Immature natural killer cell (primary cell): Measurements from ENCODE around the gene UBE2E2. TPM values are rescaled to one million over a fixed set of nuclear protein-coding genes. Genes with fewer than 3 reads are reported as not detected.

Source experiments
- DNase-seq, 3 donors: peaks; one replicate each; pipeline ENCODE4 v3.0.0; 2022; ENCODE audit warnings: mixed read lengths in 1 of 3
- H3K27ac Mint-ChIP-seq, 6 donors: one replicate each; pipeline ENCODE4 v1.8.0; 2020; ENCODE audit warnings: mixed read lengths in 6 of 6, mild to moderate bottlenecking in 5 of 6, inconsistent platforms in 4 of 6, moderate library complexity in 3 of 6
- H3K27me3 Mint-ChIP-seq, 3 donors: one replicate each; pipeline ENCODE4 v1.8.0; 2020 to 2021; ENCODE audit warnings: low read depth in 3 of 3, mild to moderate bottlenecking in 3 of 3, mixed read lengths in 3 of 3, moderate library complexity in 3 of 3, inconsistent platforms in 1 of 3
- H3K36me3 Mint-ChIP-seq, 3 donors: one replicate each; pipeline ENCODE4 v1.8.0; 2020; ENCODE audit warnings: mixed read lengths in 3 of 3, inconsistent platforms in 2 of 3, mild to moderate bottlenecking in 2 of 3
- H3K4me1 Mint-ChIP-seq, 2 donors: one replicate each; pipeline ENCODE4 v1.8.0; 2020; ENCODE audit warnings: inconsistent platforms in 2 of 2, mild to moderate bottlenecking in 2 of 2, mixed read lengths in 2 of 2, moderate library complexity in 1 of 2
- H3K4me3 Mint-ChIP-seq, 5 donors: one replicate each; pipeline ENCODE4 v1.8.0; 2020; ENCODE audit warnings: mild to moderate bottlenecking in 5 of 5, mixed read lengths in 5 of 5, inconsistent platforms in 3 of 5, moderate library complexity in 3 of 5
- H3K9me3 Mint-ChIP-seq, 6 donors: one replicate each; pipeline ENCODE4 v1.8.0; 2020; ENCODE audit warnings: mild to moderate bottlenecking in 6 of 6, mixed read lengths in 6 of 6, inconsistent platforms in 4 of 6, moderate library complexity in 3 of 6
- polyA plus RNA-seq, 3 donors: library from polyadenylated mRNA; unstranded; fragments of 300-500 nt; fragmentation: Illumina TruSeq; gene quantifications; one replicate each; pipeline ENCODE4 v1.2.3, GENCODE V29; 2021

The UBE2E2 gene
- polyA plus RNA-seq, 3 donors from 2014 or later: 1.8 to 12.9 (median 5.0) TPM

DNA sequence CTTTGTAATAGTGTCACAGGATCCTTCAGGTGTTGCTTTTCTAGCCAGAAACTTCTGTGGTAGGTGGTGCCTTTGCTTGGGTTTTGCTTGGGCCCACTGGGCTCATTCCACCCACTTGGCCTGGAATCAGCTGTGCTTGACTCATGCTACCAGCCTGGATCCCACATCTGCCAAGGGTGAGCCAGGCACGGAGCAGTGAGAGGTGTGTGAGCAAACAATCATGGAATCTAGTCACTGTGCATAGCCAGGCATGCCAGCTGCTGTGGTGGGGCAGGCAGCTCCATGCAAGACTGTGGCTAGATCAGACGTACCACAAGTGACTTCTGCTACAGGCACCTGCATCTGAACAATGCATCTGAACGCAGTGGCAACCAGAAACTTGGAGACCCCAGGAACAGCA, 275.9 kb downstream of the UBE2E2 start:
- no peak overlapping the region for H3K27ac Mint-ChIP-seq
- H3K4me3 Mint-ChIP-seq: no peak overlapping the region
- H3K4me1 Mint-ChIP-seq: peaks cover 16 to 22% of the 10 kb centered on the region in 2 donors
- DNase-seq: no peak
- peaks cover 0 to 2% (median 1%) of the 10 kb centered on the region in 3 donors for H3K27me3 Mint-ChIP-seq
- no peaks in the 10 kb centered on the region for H3K36me3 Mint-ChIP-seq
- H3K9me3 Mint-ChIP-seq: peaks cover 0 to 7% (median 4%) of the 10 kb centered on the region in 6 donors

DNA sequence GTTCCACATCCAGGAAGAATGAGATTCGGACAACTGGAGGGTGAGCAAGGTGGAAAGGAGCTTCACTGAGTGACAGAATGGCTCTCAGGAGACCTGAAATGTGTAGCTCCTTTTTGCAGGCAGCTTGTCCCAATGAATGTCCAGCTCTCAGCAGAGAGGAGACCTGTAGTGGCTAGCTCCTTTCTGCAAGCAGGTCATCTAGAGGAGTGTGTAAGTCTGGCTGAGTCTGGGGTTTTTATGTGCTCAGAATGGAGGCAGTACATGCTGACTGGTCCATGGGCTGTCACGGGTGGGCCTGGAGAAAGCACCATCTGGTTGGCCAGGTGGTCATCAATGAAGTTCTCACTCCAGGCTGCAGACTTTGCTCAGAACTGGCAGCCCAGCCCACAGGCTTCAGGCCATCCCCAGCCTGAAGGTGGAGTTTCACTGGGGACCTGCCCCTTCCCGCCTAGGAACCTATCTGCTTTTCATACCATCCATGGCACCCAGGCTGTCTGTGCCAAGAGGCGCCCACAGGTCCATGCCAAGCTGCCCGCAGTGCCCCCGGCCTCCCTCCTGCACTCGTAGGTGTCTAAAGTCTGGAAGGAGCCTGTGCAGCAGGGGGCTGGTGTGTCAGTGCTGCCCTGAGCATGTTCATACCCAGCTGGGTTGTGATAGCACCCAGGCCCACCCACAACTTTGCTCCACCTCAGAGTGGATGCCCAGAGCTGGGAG, 276.6 kb downstream of the UBE2E2 start:
- no peak for DNase-seq
- peaks cover 0 to 7% (median 4%) of the 10 kb centered on the region in 6 donors for H3K9me3 Mint-ChIP-seq
- H3K4me3 Mint-ChIP-seq: no peak overlapping the region
- H3K36me3 Mint-ChIP-seq: no peaks in the 10 kb centered on the region
- peaks cover 10 to 15% of the 10 kb centered on the region in 2 donors for H3K4me1 Mint-ChIP-seq
- H3K27ac Mint-ChIP-seq: no peak overlapping the region
- peaks cover 0 to 2% (median 2%) of the 10 kb centered on the region in 3 donors for H3K27me3 Mint-ChIP-seq

DNA sequence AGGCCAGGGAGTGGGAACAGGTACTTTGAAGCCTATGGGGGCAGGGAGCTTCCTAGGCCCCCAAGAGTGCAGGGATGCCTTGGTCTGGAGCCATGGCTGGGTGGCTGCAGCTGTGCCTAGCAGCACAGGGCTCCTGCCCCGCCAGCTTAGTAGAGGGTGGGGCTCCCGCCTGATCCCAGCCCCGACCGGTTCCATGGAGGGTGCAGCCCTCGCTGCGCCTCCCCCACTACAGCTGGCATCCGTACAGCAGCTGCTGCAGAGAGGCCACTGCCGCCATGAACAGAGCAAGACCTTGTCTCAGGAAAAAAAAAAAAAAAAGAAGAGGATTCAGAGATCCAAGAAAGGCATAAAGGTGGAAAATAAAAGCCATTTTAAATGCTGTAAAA, 277.2 kb downstream of the UBE2E2 start:
- Mint-ChIP-seq H3K27ac (no peak overlapping the region), H3K4me3 (no peak overlapping the region), H3K27me3 (peaks cover 0 to 2% (median 2%) of the 10 kb centered on the region in 3 donors), H3K9me3 (peaks cover 0 to 7% (median 4%) of the 10 kb centered on the region in 6 donors), H3K4me1 (peaks cover 4 to 9% of the 10 kb centered on the region in 2 donors), H3K36me3 (no peaks in the 10 kb centered on the region)
- DNase-seq: no peak

DNA sequence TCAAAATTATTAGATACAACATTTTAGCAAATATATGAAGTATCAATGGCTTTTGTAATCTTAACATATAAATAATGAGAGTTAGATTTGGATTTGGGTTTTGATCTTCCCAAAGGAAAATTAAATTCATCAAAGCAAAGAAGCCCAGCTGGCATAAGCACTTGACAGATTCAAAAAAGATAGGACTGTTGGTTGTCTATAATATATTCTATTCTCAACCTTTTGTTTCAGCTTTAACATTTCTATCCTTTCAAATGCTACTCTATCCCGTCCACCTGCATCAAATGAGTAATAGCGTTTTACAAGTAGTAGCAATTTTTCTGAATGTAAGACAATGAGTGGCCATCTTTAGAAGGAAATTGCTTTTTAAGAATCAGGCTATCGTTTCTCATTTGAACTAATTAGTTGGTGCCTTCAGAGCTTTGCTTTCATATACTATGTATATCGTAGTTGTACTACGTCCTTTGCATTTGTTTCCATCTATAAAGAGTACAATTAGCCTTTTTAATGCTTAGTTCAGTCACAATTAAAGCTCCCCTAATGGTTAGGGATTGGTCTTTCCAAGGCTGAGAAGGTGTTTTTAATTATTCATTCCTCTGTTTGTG, 278.0 kb downstream of the UBE2E2 start:
- no peak overlapping the region for H3K4me3 Mint-ChIP-seq
- no peak for DNase-seq

DNA sequence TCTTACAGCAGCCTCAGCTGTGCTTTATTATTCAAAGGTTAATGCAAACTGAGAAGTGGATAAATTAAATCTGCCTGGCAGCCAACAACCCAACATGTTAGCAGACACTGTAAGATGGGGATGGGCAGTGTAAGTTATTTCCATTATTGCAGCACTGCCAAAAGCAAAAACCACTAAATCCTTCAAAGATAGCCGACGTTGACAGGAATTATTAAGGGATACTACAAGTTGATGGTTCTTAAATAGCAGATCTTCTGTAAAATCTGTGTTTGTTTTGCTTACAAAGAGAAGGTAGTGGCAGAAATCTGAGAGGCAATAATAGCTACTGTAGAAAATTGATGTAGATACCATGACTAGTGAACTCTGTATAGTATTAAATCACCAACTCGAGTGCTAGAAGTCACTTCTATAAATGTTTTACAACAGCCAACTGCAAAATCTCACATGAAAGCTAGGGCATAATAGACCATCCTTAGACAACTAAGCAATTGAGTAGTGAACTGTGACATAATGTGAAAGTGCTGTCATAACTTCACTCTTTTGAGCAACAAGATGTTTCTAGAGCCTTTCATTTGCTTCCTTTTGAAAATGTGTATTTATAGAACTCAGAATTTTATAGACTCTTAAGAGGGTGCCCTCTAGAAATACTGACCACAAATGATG, 278.6 kb downstream of the UBE2E2 start:
- H3K9me3 Mint-ChIP-seq: peaks cover 0 to 7% (median 4%) of the 10 kb centered on the region in 6 donors
- H3K4me3 Mint-ChIP-seq: no peak overlapping the region
- H3K27ac Mint-ChIP-seq: no peak overlapping the region
- no peaks in the 10 kb centered on the region for H3K36me3 Mint-ChIP-seq
- H3K27me3 Mint-ChIP-seq: peaks cover 0 to 2% (median 2%) of the 10 kb centered on the region in 3 donors
- H3K4me1 Mint-ChIP-seq: no peaks in the 10 kb centered on the region
- DNase-seq: no peak

More for the DNA sequence above, 278.0 kb downstream of the UBE2E2 start:
- peaks cover 0 to 7% (median 4%) of the 10 kb centered on the region in 6 donors for H3K9me3 Mint-ChIP-seq
- H3K27ac Mint-ChIP-seq: no peak overlapping the region
- H3K27me3 Mint-ChIP-seq: peaks cover 0 to 2% (median 2%) of the 10 kb centered on the region in 3 donors
- H3K36me3 Mint-ChIP-seq: no peaks in the 10 kb centered on the region
- peaks cover 0 to 1% of the 10 kb centered on the region in 2 donors for H3K4me1 Mint-ChIP-seq

DNA sequence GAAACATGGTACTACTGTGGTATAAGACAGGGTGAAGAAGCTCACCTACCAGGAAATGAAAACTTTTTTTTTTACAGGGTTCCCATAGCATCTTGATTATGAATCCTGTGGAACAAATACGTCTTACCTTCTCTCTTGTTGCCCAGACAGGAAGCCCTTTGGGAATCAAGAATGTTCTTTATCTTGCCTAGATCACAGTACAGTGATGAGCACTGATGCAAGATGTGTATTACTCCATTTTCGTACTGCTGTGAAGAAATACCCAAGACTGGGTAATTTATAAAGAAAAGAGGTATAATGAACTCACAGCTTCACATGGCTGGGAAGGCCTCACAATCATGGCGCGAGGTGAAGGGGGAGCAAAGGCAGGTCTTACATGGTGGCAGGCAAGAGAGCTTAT, 281.3 kb downstream of the UBE2E2 start:
- peaks cover 0 to 2% (median 0%) of the 10 kb centered on the region in 3 donors for H3K27me3 Mint-ChIP-seq
- H3K4me3 Mint-ChIP-seq: no peak overlapping the region
- H3K4me1 Mint-ChIP-seq: no peaks in the 10 kb centered on the region
- peaks cover 0 to 1% (median 0%) of the 10 kb centered on the region in 6 donors for H3K9me3 Mint-ChIP-seq
- no peak overlapping the region for H3K27ac Mint-ChIP-seq
- H3K36me3 Mint-ChIP-seq: no peaks in the 10 kb centered on the region
- DNase-seq: no peak

DNA sequence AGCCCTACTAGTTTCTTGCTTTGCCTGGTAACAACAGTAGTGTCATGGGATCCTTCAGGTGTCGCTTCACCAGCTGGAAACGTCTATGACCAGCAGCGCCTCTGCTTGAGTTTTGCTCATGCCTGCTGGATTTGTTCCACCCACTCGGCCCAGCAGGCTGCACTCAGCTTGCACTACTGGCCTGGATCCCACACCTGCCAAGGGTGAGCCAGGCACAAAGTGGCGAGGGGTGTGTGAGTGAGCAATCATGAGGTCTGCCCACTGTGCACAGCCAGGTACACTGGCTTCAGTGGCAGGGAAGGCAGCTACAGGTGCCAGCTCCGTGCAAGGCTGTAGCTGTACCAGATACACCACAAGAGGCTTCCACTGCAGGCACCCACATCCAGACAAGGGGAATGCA, 282.8 kb downstream of the UBE2E2 start:
- Mint-ChIP-seq H3K4me3 (no peak overlapping the region), H3K9me3 (peaks cover 0 to 1% (median 0%) of the 10 kb centered on the region in 6 donors), H3K27ac (no peak overlapping the region), H3K27me3 (peaks cover 0 to 2% (median 0%) of the 10 kb centered on the region in 3 donors), H3K36me3 (no peaks in the 10 kb centered on the region), H3K4me1 (no peaks in the 10 kb centered on the region)
- no peak for DNase-seq

DNA sequence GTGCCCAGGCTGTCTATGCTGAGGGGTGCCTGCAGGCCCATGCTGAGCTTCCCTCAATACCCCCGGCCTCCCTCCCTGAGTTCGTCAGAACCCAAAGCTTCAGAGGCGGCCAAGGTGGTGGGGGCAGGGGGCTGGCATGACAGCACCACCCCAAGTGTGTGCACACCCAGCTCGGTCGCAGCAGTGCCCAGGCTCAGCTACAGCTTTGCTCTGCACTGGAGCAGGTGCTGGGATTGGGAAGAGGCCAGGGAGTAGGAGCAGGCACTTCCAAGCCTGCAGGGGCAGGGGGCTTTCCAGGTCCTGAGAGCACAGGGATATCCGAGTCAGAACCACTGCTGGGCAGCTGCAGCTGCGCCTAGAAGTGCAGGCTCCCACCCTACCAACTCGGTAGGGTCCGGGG, 283.9 kb downstream of the UBE2E2 start:
- no peaks in the 10 kb centered on the region for H3K36me3 Mint-ChIP-seq

DNA sequence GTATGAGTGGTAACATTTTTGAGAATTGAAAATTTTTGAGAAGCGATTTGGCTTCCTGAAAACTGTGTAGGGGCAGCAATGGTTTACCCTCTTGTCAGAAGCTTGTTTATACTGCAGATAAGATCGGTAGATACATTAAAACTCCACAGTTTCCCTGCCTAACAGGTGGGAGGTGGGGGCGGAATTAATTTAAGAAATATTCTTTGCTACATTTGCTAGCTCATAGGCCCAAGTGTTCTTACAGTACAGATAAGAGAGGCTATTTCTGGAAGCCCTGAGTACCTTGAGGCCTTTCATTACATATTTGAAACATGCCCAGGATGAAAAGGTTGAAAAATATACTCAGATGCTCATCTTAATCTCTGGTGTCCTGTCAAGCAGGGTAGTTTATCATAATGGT, 285.5 kb downstream of the UBE2E2 start:
- H3K4me3 Mint-ChIP-seq: no peak overlapping the region
- peaks cover 0 to 1% (median 0%) of the 10 kb centered on the region in 6 donors for H3K9me3 Mint-ChIP-seq
- H3K27me3 Mint-ChIP-seq: peaks cover 0 to 3% (median 2%) of the 10 kb centered on the region in 3 donors
- H3K27ac Mint-ChIP-seq: no peak overlapping the region
- no peaks in the 10 kb centered on the region for H3K36me3 Mint-ChIP-seq
- no peaks in the 10 kb centered on the region for H3K4me1 Mint-ChIP-seq
- DNase-seq: no peak

More for the DNA sequence above, 283.9 kb downstream of the UBE2E2 start:
- DNase-seq: no peak
- no peak overlapping the region for H3K4me3 Mint-ChIP-seq
- H3K27ac Mint-ChIP-seq: no peak overlapping the region
- peaks cover 0 to 3% (median 2%) of the 10 kb centered on the region in 3 donors for H3K27me3 Mint-ChIP-seq
- no peaks in the 10 kb centered on the region for H3K4me1 Mint-ChIP-seq
- H3K9me3 Mint-ChIP-seq: peaks cover 0 to 1% (median 0%) of the 10 kb centered on the region in 6 donors

DNA sequence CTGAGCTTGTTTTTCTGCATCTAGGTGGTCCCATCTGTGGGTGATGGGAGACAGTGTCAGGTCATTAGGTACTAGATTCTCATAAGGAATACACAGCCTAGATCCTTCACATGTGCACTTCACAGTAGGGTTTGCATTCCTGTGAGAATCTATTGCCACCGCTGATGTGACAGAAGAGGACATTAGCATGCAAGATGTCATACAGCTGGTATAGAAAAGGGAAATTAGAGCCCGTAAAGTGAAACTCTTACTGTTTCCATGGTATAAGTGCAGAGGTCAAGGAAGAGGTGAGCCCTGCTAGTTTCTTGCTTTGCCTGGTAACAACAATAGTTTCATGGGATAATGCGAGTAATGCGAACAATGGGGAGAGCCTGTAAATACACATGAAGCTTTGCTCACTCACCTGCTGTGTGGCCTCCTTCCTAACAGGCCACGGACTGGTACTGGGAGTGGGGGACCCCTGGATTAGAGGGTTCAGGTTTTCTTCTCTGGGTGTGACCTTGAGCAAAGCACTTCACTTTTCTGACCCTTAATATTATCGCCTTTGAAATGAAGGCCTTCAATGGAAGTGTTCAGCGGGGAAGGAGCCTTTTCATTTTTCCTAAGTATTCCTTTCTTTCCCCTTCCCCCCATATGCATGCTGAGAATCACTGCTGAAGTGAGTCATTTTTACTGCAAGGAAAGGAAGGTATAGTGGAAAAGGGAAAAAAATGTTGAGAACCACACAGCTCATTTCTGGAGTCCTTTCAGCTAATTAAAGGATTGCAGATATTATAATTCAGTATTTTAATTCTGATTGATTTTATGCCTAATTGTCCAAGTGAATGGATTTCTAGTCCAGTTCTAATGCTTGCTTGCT, 286.4 kb downstream of the UBE2E2 start:
- no peak overlapping the region for H3K27ac Mint-ChIP-seq
- H3K9me3 Mint-ChIP-seq: peaks cover 0 to 1% (median 0%) of the 10 kb centered on the region in 6 donors
- H3K4me3 Mint-ChIP-seq: no peak overlapping the region
- no peak for DNase-seq
- H3K36me3 Mint-ChIP-seq: no peaks in the 10 kb centered on the region
- no peaks in the 10 kb centered on the region for H3K4me1 Mint-ChIP-seq
- H3K27me3 Mint-ChIP-seq: peaks cover 0 to 3% (median under 1%) of the 10 kb centered on the region in 3 donors

DNA sequence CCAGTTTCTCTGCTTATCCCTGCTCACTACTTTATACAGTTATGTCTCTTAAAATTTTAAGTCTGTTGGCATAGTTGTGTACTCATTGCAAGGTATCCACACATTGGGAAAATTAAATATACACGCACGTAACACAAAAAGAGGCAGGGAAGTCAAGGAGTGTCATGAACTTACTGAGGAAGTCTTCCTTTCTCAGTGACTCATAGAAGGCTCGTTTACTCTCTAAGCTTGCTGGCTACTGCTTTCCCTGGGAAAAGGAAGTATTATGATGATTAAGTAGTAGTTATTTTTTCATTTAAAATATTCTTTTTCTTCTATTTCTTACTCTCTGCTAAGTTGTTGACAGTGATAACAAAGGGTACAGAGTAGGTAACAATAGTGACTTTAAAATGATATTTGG, 287.3 kb downstream of the UBE2E2 start:
- DNase-seq: no peak
- H3K4me3 Mint-ChIP-seq: no peak overlapping the region
- H3K9me3 Mint-ChIP-seq: peaks cover 0 to 1% (median 0%) of the 10 kb centered on the region in 6 donors
- H3K27me3 Mint-ChIP-seq: peaks cover 0 to 3% (median 0%) of the 10 kb centered on the region in 3 donors
- no peaks in the 10 kb centered on the region for H3K36me3 Mint-ChIP-seq
- no peak overlapping the region for H3K27ac Mint-ChIP-seq
- H3K4me1 Mint-ChIP-seq: no peaks in the 10 kb centered on the region

DNA sequence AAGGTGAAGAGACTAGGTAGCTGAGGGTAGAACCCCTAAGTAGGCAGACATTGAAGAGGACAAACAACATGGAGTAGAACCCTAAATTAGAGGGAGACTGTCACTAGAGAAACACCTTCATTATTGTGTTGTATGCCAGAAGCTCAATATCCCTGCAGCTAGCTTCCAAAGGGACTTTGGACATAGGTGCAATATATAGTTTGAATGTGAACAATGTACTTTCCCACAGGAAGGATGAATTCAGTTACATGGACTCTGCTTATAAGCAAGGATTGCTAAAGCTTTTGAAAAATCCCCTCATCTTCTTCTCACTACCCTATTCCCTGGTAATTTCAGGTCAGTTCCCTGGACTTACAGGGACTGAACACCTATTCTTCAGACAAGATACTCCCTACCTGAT, 288.9 kb downstream of the UBE2E2 start:
- Mint-ChIP-seq H3K36me3 (no peaks in the 10 kb centered on the region), H3K9me3 (peaks cover 0 to 1% (median 0%) of the 10 kb centered on the region in 6 donors), H3K4me1 (no peaks in the 10 kb centered on the region), H3K27me3 (peaks cover 0 to 3% (median 2%) of the 10 kb centered on the region in 3 donors), H3K27ac (no peak overlapping the region), H3K4me3 (no peak overlapping the region)
- no peak for DNase-seq

DNA sequence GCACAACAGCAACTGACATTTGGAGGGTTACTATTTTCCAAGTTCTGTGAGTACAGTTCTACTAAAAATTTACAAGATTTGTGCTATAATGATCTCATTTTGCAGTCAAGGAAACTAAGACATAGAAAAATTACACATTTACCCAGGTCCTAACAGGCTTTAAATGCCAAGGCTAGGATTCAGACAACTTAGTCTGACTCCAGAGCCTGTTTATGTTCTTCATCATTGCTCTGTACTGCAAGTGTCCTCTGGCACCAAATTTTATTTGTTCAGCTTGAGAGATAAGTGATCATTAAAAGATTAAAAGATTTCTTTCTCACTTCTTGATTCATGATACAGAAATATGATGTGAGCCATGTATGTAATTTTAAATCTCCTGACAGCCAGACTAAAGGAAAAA, 290.8 kb downstream of the UBE2E2 start:
- Mint-ChIP-seq H3K36me3 (no peaks in the 10 kb centered on the region), H3K4me1 (no peaks in the 10 kb centered on the region), H3K27ac (no peak overlapping the region), H3K4me3 (no peak overlapping the region), H3K27me3 (peaks cover 0 to 4% (median 3%) of the 10 kb centered on the region in 3 donors), H3K9me3 (no peaks in the 10 kb centered on the region)
- no peak for DNase-seq
